HG03103 (cell line): Measurements from ENCODE around the gene ATP6V0A4.

Experiments used
- ATAC-seq: cut with Tn5 transposase; IDR thresholded peaks from one replicate; pipeline ENCODE4 v1.9.1; 2021; ENCODE audit warnings: low read depth; ENCODE audit not compliant: unreplicated experiment

ATP6V0A4 gene

GRCh38 chr7:138665249-138665648 is 132.7 kb downstream of the ATP6V0A4 start:
- no peak for ATAC-seq

- ATAC-seq: no peak
Observed at GRCh38 chr7:138663725-138664710, 134.0 kb downstream of the ATP6V0A4 start.

GRCh38 chr7:138662991-138663320 is 135.0 kb downstream of the ATP6V0A4 start:
- no peak for ATAC-seq

- no peak for ATAC-seq
Observed at GRCh38 chr7:138662076-138662990, 135.7 kb downstream of the ATP6V0A4 start.

- ATAC-seq: no peak
Observed at GRCh38 chr7:138661069-138661635, 136.8 kb downstream of the ATP6V0A4 start.

- ATAC-seq: no peak
Observed at GRCh38 chr7:138658889-138659288, 139.1 kb downstream of the ATP6V0A4 start.

DNA sequence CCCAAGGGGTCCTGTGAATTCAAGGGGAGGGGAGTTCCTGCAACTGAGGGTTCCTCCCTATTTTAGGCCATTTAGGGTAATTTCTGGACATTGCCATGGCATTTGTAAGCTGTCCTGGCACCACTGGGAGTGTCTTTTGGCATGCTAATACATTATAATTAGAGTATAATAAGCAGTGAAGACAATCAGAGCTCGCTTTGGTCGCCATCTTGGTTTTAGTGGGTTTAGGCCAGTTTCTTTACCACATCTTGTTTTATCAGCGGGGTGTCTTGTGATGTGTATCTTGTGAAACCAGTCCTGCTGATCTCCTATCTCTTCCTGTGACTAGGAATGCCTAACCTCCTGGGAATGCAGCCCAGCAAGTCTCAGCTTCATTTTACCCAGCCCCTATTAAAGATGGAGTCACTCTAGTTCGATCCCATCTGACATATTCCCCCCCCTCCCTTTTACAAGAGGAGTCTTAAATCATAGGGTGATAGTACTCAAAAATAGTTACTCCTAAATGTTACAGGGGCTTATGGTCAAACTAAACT is 140.1 kb downstream of the ATP6V0A4 start:
- no peak for ATAC-seq

- no peak for ATAC-seq
Observed at GRCh38 chr7:138656952-138657351, 141.0 kb downstream of the ATP6V0A4 start.
